Endothelial cell (in vitro differentiated cells): ENCODE results near the gene POC1A. TPM values are rescaled to one million over a fixed set of nuclear protein-coding genes. Genes with fewer than 3 reads are reported as not detected.

ENCODE experiments used
- DNase-seq: peaks from one replicate; pipeline ENCODE4 v3.0.0; 2021; ENCODE audit warnings: low spot score
- H3K27ac Mint-ChIP-seq: one replicate; pipeline ENCODE4 v1.8.0; 2021; ENCODE audit warnings: mixed read lengths, inconsistent platforms; ENCODE audit not compliant: unreplicated experiment
- H3K27me3 Mint-ChIP-seq: one replicate; pipeline ENCODE4 v1.8.0; 2021; ENCODE audit warnings: mild to moderate bottlenecking, moderate library complexity, mixed read lengths, inconsistent platforms; ENCODE audit not compliant: unreplicated experiment
- H3K36me3 Mint-ChIP-seq: one replicate; pipeline ENCODE4 v1.8.0; 2021; ENCODE audit warnings: mild to moderate bottlenecking, low read depth, mixed read lengths, inconsistent platforms; ENCODE audit not compliant: unreplicated experiment
- H3K4me1 Mint-ChIP-seq: one replicate; pipeline ENCODE4 v1.8.0; 2021; ENCODE audit warnings: mild to moderate bottlenecking, mixed read lengths, inconsistent platforms; ENCODE audit not compliant: unreplicated experiment
- H3K4me3 Mint-ChIP-seq: one replicate; pipeline ENCODE4 v1.8.0; 2021; ENCODE audit warnings: mild to moderate bottlenecking, mixed read lengths, inconsistent platforms; ENCODE audit not compliant: unreplicated experiment
- H3K9me3 Mint-ChIP-seq: one replicate; pipeline ENCODE4 v1.8.0; 2021; ENCODE audit warnings: mixed read lengths, inconsistent platforms; ENCODE audit not compliant: unreplicated experiment
- CTCF ChIP-seq: fragments of 200-600 bp; sonication (generic); IDR thresholded peaks from one replicate; pipeline ENCODE4 v1.5.0; 2021; ENCODE audit warnings: antibody characterized with exemption; ENCODE audit not compliant: unreplicated experiment
- total RNA-seq: library from RNA; stranded (reverse); fragmentation: NEBNext Ultra II Directional; extraction: Animal tissue kit (Norgen Biotek cat#: 25700); gene quantifications from one replicate; pipeline ENCODE4 v1.2.1, GENCODE V29; 2021; ENCODE audit not compliant: unreplicated experiment

Gene POC1A
- total RNA-seq, 1 donor from 2014 or later = 7.5 TPM

- no peak for DNase-seq
- Mint-ChIP-seq H3K4me1 (peaks cover 15% of the 10 kb centered on the region), H3K36me3 (no peaks in the 10 kb centered on the region), H3K4me3 (no peak overlapping the region), H3K9me3 (no peaks in the 10 kb centered on the region), H3K27me3 (peaks cover 10% of the 10 kb centered on the region), H3K27ac (no peak overlapping the region)
- TF ChIP-seq CTCF = no peak
These were observed 86.1 kb downstream of the POC1A start for GRCh38 chr3:52068055-52068571.

GRCh38 chr3:52067526-52067925 lies 86.7 kb downstream of the POC1A start:
- peaks cover 10% of the 10 kb centered on the region for H3K27me3 Mint-ChIP-seq

GRCh38 chr3:52067046-52067445 lies 87.2 kb downstream of the POC1A start:
- H3K27ac Mint-ChIP-seq = no peak overlapping the region

More at GRCh38 chr3:52067526-52067925, 86.7 kb downstream of the POC1A start:
- H3K9me3 Mint-ChIP-seq = no peaks in the 10 kb centered on the region
- TF ChIP-seq CTCF = no peak
- DNase-seq = no peak
- H3K36me3 Mint-ChIP-seq = no peaks in the 10 kb centered on the region
- no peak overlapping the region for H3K27ac Mint-ChIP-seq
- no peak overlapping the region for H3K4me3 Mint-ChIP-seq
- peaks cover 15% of the 10 kb centered on the region for H3K4me1 Mint-ChIP-seq

GRCh38 chr3:52065264-52065756 lies 88.9 kb downstream of the POC1A start:
- Mint-ChIP-seq H3K27me3 (peaks cover 8% of the 10 kb centered on the region), H3K4me1 (peaks cover 10% of the 10 kb centered on the region), H3K9me3 (no peaks in the 10 kb centered on the region), H3K4me3 (no peak overlapping the region), H3K27ac (no peak overlapping the region), H3K36me3 (no peaks in the 10 kb centered on the region)
- DNase-seq = no peak
- TF ChIP-seq CTCF = no peak

More at GRCh38 chr3:52067046-52067445, 87.2 kb downstream of the POC1A start:
- no peak for TF ChIP-seq CTCF
- no peak for DNase-seq
- Mint-ChIP-seq H3K9me3 (no peaks in the 10 kb centered on the region), H3K4me1 (peaks cover 15% of the 10 kb centered on the region), H3K27me3 (peaks cover 10% of the 10 kb centered on the region), H3K36me3 (no peaks in the 10 kb centered on the region), H3K4me3 (no peak overlapping the region)

GRCh38 chr3:52064561-52064960 lies 89.7 kb downstream of the POC1A start:
- H3K36me3 Mint-ChIP-seq = no peaks in the 10 kb centered on the region
- TF ChIP-seq CTCF = no peak
- H3K4me3 Mint-ChIP-seq = no peak overlapping the region
- peaks cover 8% of the 10 kb centered on the region for H3K27me3 Mint-ChIP-seq
- no peaks in the 10 kb centered on the region for H3K9me3 Mint-ChIP-seq
- DNase-seq = no peak
- peaks cover 7% of the 10 kb centered on the region for H3K4me1 Mint-ChIP-seq
- no peak overlapping the region for H3K27ac Mint-ChIP-seq
